HepG2 (cell line): ENCODE results near the gene APC2. TPM values are rescaled to one million over a fixed set of nuclear protein-coding genes. Genes with fewer than 3 reads are reported as not detected.

Experiments used
- HNF1A ChIP-seq, 2 experiments: sonication (generic) in 1 of 2; formaldehyde crosslinking in 1 of 2; IDR thresholded peaks; 2 replicates each; pipeline versions ENCODE4 v1.4.0 to v1.6.1; 2016 to 2020; ENCODE audit warnings: borderline replicate concordance in 1 of 2, low read depth in 1 of 2, mild to moderate bottlenecking in 1 of 2, missing genetic modification reagents in 1 of 2
- HNF4A ChIP-seq: sonication (generic); formaldehyde crosslinking; IDR thresholded peaks from 2 replicates; pipeline ENCODE4 v1.4.0; 2020; ENCODE audit warnings: missing genetic modification reagents
- MZF1 ChIP-seq: sonication (generic); formaldehyde crosslinking; IDR thresholded peaks from 2 replicates; pipeline ENCODE4 v1.8.1; 2023; ENCODE audit warnings: mild to moderate bottlenecking, missing genetic modification reagents, borderline replicate concordance
- NCOA5 ChIP-seq: sonication (generic); formaldehyde crosslinking; IDR thresholded peaks from 2 replicates; pipeline ENCODE4 v1.4.0; 2020; ENCODE audit warnings: missing genetic modification reagents
- NKX3-1 ChIP-seq: sonication (generic); formaldehyde crosslinking; IDR thresholded peaks from 2 replicates; pipeline ENCODE4 v1.5.0; 2020; ENCODE audit warnings: missing genetic modification reagents
- ZBTB33 ChIP-seq: sonication (generic); formaldehyde crosslinking; IDR thresholded peaks from 2 replicates; pipeline ENCODE4 v1.4.0; 2020; ENCODE audit warnings: missing genetic modification reagents
- ZFP1 ChIP-seq: IDR thresholded peaks from 2 replicates; pipeline ENCODE4 v1.6.1; 2016
- ZNF441 ChIP-seq: sonication (generic); formaldehyde crosslinking; IDR thresholded peaks from 2 replicates; pipeline ENCODE4 v1.7.0; 2021; ENCODE audit warnings: missing genetic modification reagents, borderline replicate concordance
- polyA plus RNA-seq, 8 experiments: library from polyadenylated mRNA; depleted of rRNA in 3 of 8; stranded (reverse) in 7 of 8; unstranded in 1 of 8; fragments of >200 nt; fragmentation: Illumina TruSeq in 4 of 8; extraction: Trizol in 4 of 8; gene quantifications; 2 replicates each; pipeline versions ENCODE4 v1.2.1 to v1.2.3, GENCODE V29; 2011 to 2016; ENCODE audit warnings: low read depth in 4 of 8, missing spikeins in 1 of 8, mixed read lengths in 1 of 8; ENCODE audit not compliant: insufficient read depth in 1 of 8
- total RNA-seq, 5 experiments: library from RNA; depleted of rRNA; stranded (reverse); fragments of >200 nt; fragmentation: Illumina TruSeq; extraction: Trizol; gene quantifications; 2 replicates each; pipeline ENCODE4 v1.2.3, GENCODE V29; 2016; ENCODE audit warnings: low read depth in 1 of 5
- TF ChIP-seq, protein P1 (sequence below): sonication (generic); formaldehyde crosslinking; IDR thresholded peaks from 2 replicates; pipeline ENCODE4 v1.8.1; 2022; ENCODE audit warnings: low read depth, mild to moderate bottlenecking, missing genetic modification reagents
- TF ChIP-seq, protein P2 (sequence below): sonication (generic); formaldehyde crosslinking; IDR thresholded peaks from 2 replicates; pipeline ENCODE4 v1.4.0; 2020; ENCODE audit warnings: low read depth, mild to moderate bottlenecking, missing genetic modification reagents

Gene APC2
- total and polyA plus RNA-seq, 2 of the 13 experiments (the other 11 are each of a cell fraction or from before 2014, with no cell fraction given) = 0.08 to 0.22 TPM

- TF ChIP-seq ZFP1 (CRISPR knock-in tag) (no peak), HNF1A (IDR thresholded peaks at IDR 0.05; ENCODE audit: low read depth) (no peak), HNF1A (CRISPR knock-in tag; IDR thresholded peaks at IDR 0.05; ENCODE audit: borderline replicate concordance) (no peak), HNF4A (CRISPR knock-in tag) (peak; percentile 28; the same call in 1 of the 2 replicates), NKX3-1 (no peak), ZBTB33 (CRISPR knock-in tag) (peak; percentile 85), MZF1 (CRISPR knock-in tag) (no peak), ZNF441 (CRISPR knock-in tag) (no peak), NCOA5 (CRISPR knock-in tag) (no peak)
- TF ChIP-seq, protein P1, sequence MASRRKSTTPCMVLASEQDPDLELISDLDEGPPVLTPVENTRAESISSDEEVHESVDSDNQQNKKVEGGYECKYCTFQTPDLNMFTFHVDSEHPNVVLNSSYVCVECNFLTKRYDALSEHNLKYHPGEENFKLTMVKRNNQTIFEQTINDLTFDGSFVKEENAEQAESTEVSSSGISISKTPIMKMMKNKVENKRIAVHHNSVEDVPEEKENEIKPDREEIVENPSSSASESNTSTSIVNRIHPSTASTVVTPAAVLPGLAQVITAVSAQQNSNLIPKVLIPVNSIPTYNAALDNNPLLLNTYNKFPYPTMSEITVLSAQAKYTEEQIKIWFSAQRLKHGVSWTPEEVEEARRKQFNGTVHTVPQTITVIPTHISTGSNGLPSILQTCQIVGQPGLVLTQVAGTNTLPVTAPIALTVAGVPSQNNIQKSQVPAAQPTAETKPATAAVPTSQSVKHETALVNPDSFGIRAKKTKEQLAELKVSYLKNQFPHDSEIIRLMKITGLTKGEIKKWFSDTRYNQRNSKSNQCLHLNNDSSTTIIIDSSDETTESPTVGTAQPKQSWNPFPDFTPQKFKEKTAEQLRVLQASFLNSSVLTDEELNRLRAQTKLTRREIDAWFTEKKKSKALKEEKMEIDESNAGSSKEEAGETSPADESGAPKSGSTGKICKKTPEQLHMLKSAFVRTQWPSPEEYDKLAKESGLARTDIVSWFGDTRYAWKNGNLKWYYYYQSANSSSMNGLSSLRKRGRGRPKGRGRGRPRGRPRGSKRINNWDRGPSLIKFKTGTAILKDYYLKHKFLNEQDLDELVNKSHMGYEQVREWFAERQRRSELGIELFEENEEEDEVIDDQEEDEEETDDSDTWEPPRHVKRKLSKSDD = no peak
- TF ChIP-seq, protein P2, sequence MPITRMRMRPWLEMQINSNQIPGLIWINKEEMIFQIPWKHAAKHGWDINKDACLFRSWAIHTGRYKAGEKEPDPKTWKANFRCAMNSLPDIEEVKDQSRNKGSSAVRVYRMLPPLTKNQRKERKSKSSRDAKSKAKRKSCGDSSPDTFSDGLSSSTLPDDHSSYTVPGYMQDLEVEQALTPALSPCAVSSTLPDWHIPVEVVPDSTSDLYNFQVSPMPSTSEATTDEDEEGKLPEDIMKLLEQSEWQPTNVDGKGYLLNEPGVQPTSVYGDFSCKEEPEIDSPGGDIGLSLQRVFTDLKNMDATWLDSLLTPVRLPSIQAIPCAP (CRISPR knock-in tag) = no peak
Measured at GRCh38 chr19:1461862-1462261, 11.9 kb downstream of the APC2 start (continued).
